SK-N-SH treated with all-trans-retinoic acid at 6 μM for 48 hours (cell line): ENCODE measurements around the gene HMGN1.

Experiments
- ATAC-seq: fragments of 200-7000 bp; cut with Tn5 transposase; 3 replicates; pipeline ENCODE4 v1.9.1; 2020; ENCODE audit warnings: mild to moderate bottlenecking, moderate library complexity
- ARNTL ChIP-seq: fragments of 450-650 bp; formaldehyde crosslinking; IDR thresholded peaks from 2 replicates; pipeline ENCODE4 v1.5.0; 2020; ENCODE audit warnings: low read depth, mild to moderate bottlenecking, moderate library complexity, borderline replicate concordance
- BACH2 ChIP-seq: fragments of 250-450 bp; sonication (Bioruptor Pico); IDR thresholded peaks from 2 replicates; pipeline ENCODE4 v1.9.0; 2021; ENCODE audit warnings: mild to moderate bottlenecking, borderline replicate concordance
- CSDC2 ChIP-seq: fragments of 250-450 bp; sonication (Bioruptor Pico); IDR thresholded peaks from 2 replicates; pipeline ENCODE4 v1.5.0; 2020; ENCODE audit warnings: mild to moderate bottlenecking, moderate library complexity
- CSRNP3 ChIP-seq: fragments of 250-450 bp; sonication (Bioruptor Pico); IDR thresholded peaks from 2 replicates; pipeline ENCODE4 v1.5.1; 2021; ENCODE audit warnings: mild to moderate bottlenecking, moderate library complexity
- ESRRG ChIP-seq: fragments of 250-450 bp; sonication (Bioruptor Pico); IDR thresholded peaks from 2 replicates; pipeline ENCODE4 v1.6.1; 2021; ENCODE audit warnings: mild to moderate bottlenecking
- GLIS3 ChIP-seq: fragments of 250-450 bp; sonication (Bioruptor Pico); IDR thresholded peaks from 2 replicates; pipeline ENCODE4 v1.5.0; 2020; ENCODE audit warnings: mild to moderate bottlenecking, moderate library complexity
- ISL1 ChIP-seq: fragments of 250-450 bp; sonication (Bioruptor Pico); IDR thresholded peaks from 2 replicates; pipeline ENCODE4 v2.1.2; 2022; ENCODE audit warnings: mild to moderate bottlenecking, moderate library complexity
- OSR1 ChIP-seq: fragments of 250-450 bp; sonication (Bioruptor Pico); IDR thresholded peaks from 2 replicates; pipeline ENCODE4 v1.8.0; 2022; ENCODE audit warnings: moderate library complexity, mild to moderate bottlenecking, inconsistent platforms
- PATZ1 ChIP-seq: fragments of 250-450 bp; sonication (Bioruptor Pico); IDR thresholded peaks from 2 replicates; pipeline ENCODE4 v1.8.0; 2020; ENCODE audit warnings: mild to moderate bottlenecking, moderate library complexity, borderline replicate concordance
- PPARA ChIP-seq: fragments of 250-450 bp; sonication (Bioruptor Pico); IDR thresholded peaks from 2 replicates; pipeline ENCODE4 v1.5.0; 2020; ENCODE audit warnings: mild to moderate bottlenecking, borderline replicate concordance
- RARB ChIP-seq: fragments of 250-450 bp; sonication (Bioruptor Pico); IDR thresholded peaks from 2 replicates; pipeline ENCODE4 v1.8.0; 2021; ENCODE audit warnings: mild to moderate bottlenecking, moderate library complexity
- SNAI2 ChIP-seq: fragments of 250-450 bp; sonication (Bioruptor Pico); IDR thresholded peaks from 2 replicates; pipeline ENCODE4 v1.5.0; 2020; ENCODE audit warnings: mild to moderate bottlenecking, moderate library complexity
- TCF4 ChIP-seq: fragments of 250-450 bp; sonication (Bioruptor Pico); IDR thresholded peaks from 2 replicates; pipeline ENCODE4 v1.8.0; 2021; ENCODE audit warnings: mild to moderate bottlenecking, moderate library complexity, borderline replicate concordance
- TOX ChIP-seq: fragments of 250-450 bp; sonication (Bioruptor Pico); IDR thresholded peaks from 2 replicates; pipeline ENCODE4 v1.8.0; 2021; ENCODE audit warnings: mild to moderate bottlenecking, moderate library complexity, borderline replicate concordance
- TSHZ2 ChIP-seq: fragments of 250-450 bp; sonication (Bioruptor Pico); IDR thresholded peaks from 2 replicates; pipeline ENCODE4 v1.5.0; 2020; ENCODE audit warnings: mild to moderate bottlenecking, moderate library complexity
- ZC3H10 ChIP-seq: fragments of 250-450 bp; sonication (Bioruptor Pico); IDR thresholded peaks from 2 replicates; pipeline ENCODE4 v1.5.1; 2021; ENCODE audit warnings: mild to moderate bottlenecking, moderate library complexity
- ZFP3 ChIP-seq: fragments of 250-450 bp; sonication (Bioruptor Pico); IDR thresholded peaks from 2 replicates; pipeline ENCODE4 v1.5.0; 2020; ENCODE audit warnings: mild to moderate bottlenecking, moderate library complexity
- ZFP30 ChIP-seq: fragments of 450-650 bp; formaldehyde crosslinking; IDR thresholded peaks from 2 replicates; pipeline ENCODE4 v1.5.0; 2022; ENCODE audit warnings: mild to moderate bottlenecking, moderate library complexity
- ZNF565 ChIP-seq: fragments of 450-650 bp; formaldehyde crosslinking; conservative IDR thresholded peaks from 2 replicates; pipeline ENCODE4 v1.5.0; 2020; ENCODE audit warnings: low read depth, mild to moderate bottlenecking, moderate library complexity
- ZNF70 ChIP-seq: fragments of 450-650 bp; formaldehyde crosslinking; IDR thresholded peaks from 2 replicates; pipeline ENCODE4 v1.5.0; 2020; ENCODE audit warnings: mild to moderate bottlenecking, moderate library complexity
- ZNF8 ChIP-seq: fragments of 450-650 bp; formaldehyde crosslinking; IDR thresholded peaks from 2 replicates; pipeline ENCODE4 v1.5.0; 2020; ENCODE audit warnings: mild to moderate bottlenecking, moderate library complexity
- TF ChIP-seq, protein P1 (sequence below): fragments of 250-450 bp; sonication (Bioruptor Pico); IDR thresholded peaks from 2 replicates; pipeline ENCODE4 v1.5.1; 2020; ENCODE audit warnings: low read depth, mild to moderate bottlenecking, moderate library complexity

HMGN1 gene

GRCh38 chr21:39321424-39321823 is 27.5 kb downstream of the HMGN1 start (continued):
- TF ChIP-seq ZNF565 (no peak), ISL1 (no peak), ESRRG (CRISPR knock-in tag) (no peak), ZFP30 (CRISPR knock-in tag) (no peak), SNAI2 (no peak), TOX (no peak), ARNTL (CRISPR knock-in tag) (no peak)

DNA sequence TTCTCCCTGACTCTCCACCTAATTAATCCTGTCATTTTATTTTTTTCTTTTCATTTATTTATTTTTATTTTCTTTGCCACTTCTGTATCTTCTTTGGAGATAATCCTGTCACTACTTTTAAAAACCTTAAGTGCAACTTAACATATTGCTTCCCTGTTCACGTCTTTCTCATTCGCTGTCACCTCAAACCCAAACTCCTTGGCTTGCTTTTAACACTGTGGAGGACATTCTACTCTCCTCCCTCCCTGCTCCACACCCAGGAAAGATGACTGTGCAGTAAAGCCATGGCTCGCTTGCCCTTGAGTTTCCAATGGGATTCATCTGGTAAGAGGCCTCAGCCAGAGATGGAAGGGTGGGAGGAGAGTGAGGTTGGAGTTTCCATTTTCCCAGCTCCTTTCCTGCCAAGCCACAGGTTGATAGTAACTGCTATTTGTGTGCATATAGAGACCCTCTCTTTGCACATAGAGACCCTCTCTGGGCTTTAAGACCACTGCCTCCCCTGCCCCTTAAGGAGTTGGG is 29.0 kb downstream of the HMGN1 start:
- ATAC-seq = no peak
- TF ChIP-seq PPARA (CRISPR knock-in tag) (no peak), ZC3H10 (CRISPR knock-in tag) (no peak), TCF4 (CRISPR knock-in tag) (no peak), ZFP30 (CRISPR knock-in tag) (no peak), ZNF70 (CRISPR knock-in tag) (no peak), BACH2 (no peak), ESRRG (CRISPR knock-in tag) (no peak), ZFP3 (CRISPR knock-in tag) (no peak), ISL1 (no peak), GLIS3 (CRISPR knock-in tag) (no peak), CSDC2 (CRISPR knock-in tag) (no peak), PATZ1 (no peak), SNAI2 (no peak), RARB (CRISPR knock-in tag) (no peak)
- TF ChIP-seq, protein P1, sequence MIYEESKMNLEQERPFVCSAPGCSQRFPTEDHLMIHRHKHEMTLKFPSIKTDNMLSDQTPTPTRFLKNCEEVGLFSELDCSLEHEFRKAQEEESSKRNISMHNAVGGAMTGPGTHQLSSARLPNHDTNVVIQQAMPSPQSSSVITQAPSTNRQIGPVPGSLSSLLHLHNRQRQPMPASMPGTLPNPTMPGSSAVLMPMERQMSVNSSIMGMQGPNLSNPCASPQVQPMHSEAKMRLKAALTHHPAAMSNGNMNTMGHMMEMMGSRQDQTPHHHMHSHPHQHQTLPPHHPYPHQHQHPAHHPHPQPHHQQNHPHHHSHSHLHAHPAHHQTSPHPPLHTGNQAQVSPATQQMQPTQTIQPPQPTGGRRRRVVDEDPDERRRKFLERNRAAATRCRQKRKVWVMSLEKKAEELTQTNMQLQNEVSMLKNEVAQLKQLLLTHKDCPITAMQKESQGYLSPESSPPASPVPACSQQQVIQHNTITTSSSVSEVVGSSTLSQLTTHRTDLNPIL (CRISPR knock-in tag) = no peak

DNA sequence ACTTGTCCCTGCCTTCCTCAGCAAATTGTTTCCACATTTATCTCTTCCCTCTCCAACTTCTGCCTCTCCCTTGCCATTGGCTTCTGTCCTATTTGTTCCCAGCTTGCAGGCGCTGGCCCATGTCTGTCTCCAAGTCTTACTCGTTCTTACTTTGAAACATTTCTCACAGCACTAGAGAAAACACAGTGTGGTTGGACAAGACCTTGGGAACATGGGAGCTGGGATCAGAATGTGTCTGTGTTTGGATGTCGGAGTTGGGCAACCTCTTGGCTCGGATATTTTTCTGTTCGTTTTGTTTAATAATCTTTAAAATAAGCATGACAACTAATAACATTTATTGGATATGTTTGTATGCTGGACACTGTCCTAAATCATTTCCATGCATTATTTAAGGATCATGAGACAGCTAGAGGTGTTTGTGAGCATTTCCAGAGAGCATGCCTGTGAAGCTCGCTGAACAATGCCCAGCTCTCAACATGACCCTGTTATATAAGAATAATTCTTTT is 29.6 kb downstream of the HMGN1 start:
- no peak for ATAC-seq
- no peak for TF ChIP-seq TCF4 (CRISPR knock-in tag)
- no peak for TF ChIP-seq BACH2
- no peak for TF ChIP-seq SNAI2
- no peak for TF ChIP-seq OSR1 (CRISPR knock-in tag)
- TF ChIP-seq TOX = no peak

DNA sequence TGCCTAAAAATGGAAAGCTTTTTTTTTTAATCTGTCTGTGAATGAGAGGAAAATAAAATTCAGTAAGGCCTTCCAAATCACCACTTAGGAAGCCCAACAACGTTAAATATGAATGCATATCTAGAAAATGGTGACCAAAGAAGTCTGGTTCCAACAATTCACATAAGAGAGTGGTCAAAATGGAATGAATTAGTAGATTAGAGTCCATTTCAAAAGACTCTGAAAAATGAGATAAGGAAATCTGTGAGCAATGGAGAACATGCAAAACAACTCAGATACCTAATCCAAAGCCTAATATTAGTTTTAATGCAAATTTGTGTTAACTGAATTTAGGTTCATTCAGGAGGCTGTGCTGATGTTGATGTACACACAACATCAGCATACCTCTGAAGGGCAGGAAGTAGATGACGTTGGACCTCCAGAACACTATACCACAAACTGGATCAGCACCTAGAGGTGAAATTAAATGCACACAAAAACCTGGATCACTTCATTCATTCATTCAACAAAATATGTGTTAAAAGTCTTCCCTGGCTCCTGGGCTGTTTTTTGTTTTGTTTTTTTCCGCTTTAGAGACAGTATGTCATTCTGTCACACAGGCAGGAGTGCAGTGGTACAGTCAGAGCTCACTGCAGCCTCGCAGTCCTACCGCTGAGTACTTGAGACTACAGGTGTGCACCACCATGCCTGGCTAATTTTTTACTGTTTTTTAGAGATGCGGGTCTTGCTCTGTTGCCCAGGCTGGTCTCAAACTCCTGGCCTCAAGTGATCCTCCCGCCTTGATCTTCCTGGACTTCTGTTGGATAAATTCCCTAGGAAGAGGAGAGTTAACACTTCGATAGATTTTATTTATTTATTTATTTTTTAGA is 30.6 kb downstream of the HMGN1 start:
- TF ChIP-seq ARNTL (CRISPR knock-in tag) (no peak), SNAI2 (no peak), ZNF565 (no peak), ESRRG (CRISPR knock-in tag) (no peak), TOX (no peak), BACH2 (no peak), PATZ1 (no peak), TSHZ2 (CRISPR knock-in tag) (no peak), PPARA (CRISPR knock-in tag) (no peak), ZC3H10 (CRISPR knock-in tag) (no peak), ZFP30 (CRISPR knock-in tag) (no peak), ISL1 (no peak), CSRNP3 (CRISPR knock-in tag) (no peak), TCF4 (CRISPR knock-in tag) (no peak), ZNF8 (CRISPR knock-in tag) (no peak), ZNF70 (CRISPR knock-in tag) (no peak), GLIS3 (CRISPR knock-in tag) (no peak), CSDC2 (CRISPR knock-in tag) (no peak)
- no peak for ATAC-seq
